Endothelial cell of umbilical vein (primary cell): ENCODE data around the gene OAF. TPM values are rescaled to one million over a fixed set of nuclear protein-coding genes. Genes with fewer than 3 reads are reported as not detected.

Experiments used
- BruUV-seq: library from RNA; stranded (reverse); fragments of 400-500 nt; replicated peaks from 2 replicates; lab custom pipeline; 2021; lab: Mats Ljungman, UMichigan
- CTCF ChIA-PET: fragments of 300-600, 350-600 bp; sonication (Branson Sonifier 250); formaldehyde crosslinking; loops from one replicate; lab custom pipeline; 2021; ENCODE audit warnings: antibody characterized with exemption, inconsistent platforms; lab: Charles Lee
- POLR2A ChIA-PET: fragments of 300-600, 350-600 bp; sonication (Branson Sonifier 250); formaldehyde crosslinking; loops from one replicate; lab custom pipeline; 2021; ENCODE audit warnings: antibody characterized with exemption, inconsistent platforms; lab: Charles Lee
- DNase-seq: peaks from one replicate; pipeline ENCODE4 v3.0.0-alpha.2; 2011; ENCODE audit warnings: low read depth, low spot score
- FAIRE-seq: peaks from 2 replicates; lab custom pipeline; 2011; peaks lifted over from hg19 to GRCh38; lab: Jason Lieb, UNC
- H2AFZ ChIP-seq: 2 replicates; pipeline ENCODE4 v1.6.0; 2012; ENCODE audit warnings: low read depth, low read length, control low read depth, inconsistent platforms
- H3K27ac ChIP-seq: 2 replicates; pipeline ENCODE4 v1.5.1; 2011; ENCODE audit warnings: low read depth, mild to moderate bottlenecking, control low read depth, low read length, moderate library complexity; ENCODE audit not compliant: insufficient read depth
- H3K27me3 ChIP-seq, 2 experiments: 2 replicates each; pipeline versions ENCODE4 v1.6.0 to v1.6.1; 2011; ENCODE audit warnings: low read length in 2 of 2, mixed read lengths in 1 of 2; ENCODE audit not compliant: control insufficient read depth in 2 of 2, insufficient read depth in 2 of 2
- H3K36me3 ChIP-seq, 2 experiments: 2 replicates in 1 of 2; 3 replicates in 1 of 2; pipeline ENCODE4 v1.5.1; 2011; ENCODE audit warnings: low read length in 2 of 2, mild to moderate bottlenecking in 1 of 2, moderate library complexity in 1 of 2; ENCODE audit not compliant: control insufficient read depth in 2 of 2, insufficient read depth in 2 of 2; ENCODE audit errors: extremely low read depth in 1 of 2
- H3K4me1 ChIP-seq: 3 replicates; pipeline ENCODE4 v1.5.1; 2011; ENCODE audit warnings: mild to moderate bottlenecking, low read length; ENCODE audit not compliant: control insufficient read depth, insufficient read depth; ENCODE audit errors: extremely low read depth
- H3K4me2 ChIP-seq: 2 replicates; pipeline ENCODE4 v1.6.1; 2011; ENCODE audit warnings: low read length, control low read depth, mixed read lengths; ENCODE audit not compliant: insufficient read depth
- H3K4me3 ChIP-seq, 3 experiments: fragments of 200-600 bp in 1 of 3; sonication (generic), shearing (Covaris generic) in 1 of 3; replicated peaks in 1 of 3; 2 replicates each; pipeline ENCODE4 v1.5.1; 2011 to 2016; ENCODE audit warnings: control low read depth in 3 of 3, low read length in 3 of 3, mild to moderate bottlenecking in 2 of 3, inconsistent platforms in 1 of 3, low read depth in 1 of 3, moderate library complexity in 1 of 3; ENCODE audit not compliant: insufficient read depth in 1 of 3
- H3K79me2 ChIP-seq: 2 replicates; pipeline ENCODE4 v1.6.0; 2012; ENCODE audit warnings: low read length, inconsistent platforms; ENCODE audit not compliant: control insufficient read depth, insufficient read depth
- H3K9ac ChIP-seq: replicated peaks from 2 replicates; pipeline ENCODE3; 2011; ENCODE audit warnings: low read length, control low read depth; ENCODE audit not compliant: insufficient read depth; ENCODE audit errors: extremely low read depth
- H3K9me1 ChIP-seq: replicated peaks from 3 replicates; pipeline ENCODE4 v1.6.0; 2011; ENCODE audit warnings: mild to moderate bottlenecking, low read length; ENCODE audit not compliant: control insufficient read depth, insufficient read depth; ENCODE audit errors: extremely low read depth
- H3K9me3 ChIP-seq: replicated peaks from 2 replicates; pipeline ENCODE4 v1.5.1; 2012; ENCODE audit warnings: low read length, inconsistent platforms; ENCODE audit not compliant: control insufficient read depth, insufficient read depth
- H4K20me1 ChIP-seq: replicated peaks from 2 replicates; pipeline ENCODE3; 2011; ENCODE audit warnings: mild to moderate bottlenecking, low read length; ENCODE audit not compliant: control insufficient read depth, insufficient read depth; ENCODE audit errors: extremely low read depth
- CTCF ChIP-seq, 2 donors: IDR thresholded peaks; 1 replicate in 1 of 2; 2 replicates in 1 of 2; pipeline ENCODE4 v1.5.1; 2011; ENCODE audit warnings: low read length in 2 of 2, mild to moderate bottlenecking in 2 of 2, moderate library complexity in 2 of 2, control low read depth in 1 of 2, inconsistent platforms in 1 of 2, low read depth in 1 of 2; ENCODE audit not compliant: insufficient read depth in 1 of 2; ENCODE audit errors: extremely low read depth in 1 of 2
- EZH2 ChIP-seq: IDR thresholded peaks from 2 replicates; pipeline ENCODE4 v1.6.1; 2012; ENCODE audit warnings: borderline replicate concordance, low read depth, mild to moderate bottlenecking, moderate library complexity, low read length, inconsistent platforms; ENCODE audit not compliant: severe bottlenecking
- FOS ChIP-seq: IDR thresholded peaks from 2 replicates; pipeline ENCODE4 v1.6.1; 2011; ENCODE audit warnings: mild to moderate bottlenecking, low read length, moderate library complexity, borderline replicate concordance; ENCODE audit not compliant: insufficient read depth
- GATA2 ChIP-seq: IDR thresholded peaks from 2 replicates; pipeline ENCODE4 v1.7.0; 2011; ENCODE audit warnings: low read depth, mild to moderate bottlenecking, moderate library complexity, mixed read lengths, low read length; ENCODE audit not compliant: insufficient read length, insufficient read depth
- JUN ChIP-seq: IDR thresholded peaks from 2 replicates; pipeline ENCODE4 v1.6.1; 2011; ENCODE audit warnings: borderline replicate concordance, low read depth; ENCODE audit not compliant: insufficient read length, insufficient read depth
- MAX ChIP-seq: IDR thresholded peaks from 2 replicates; pipeline ENCODE4 v1.6.1; 2011; ENCODE audit not compliant: insufficient read depth, insufficient read length
- MYC ChIP-seq: IDR thresholded peaks from one replicate; pipeline ENCODE4 v1.6.1; 2011; ENCODE audit warnings: mild to moderate bottlenecking, low read depth, low read length
- POLR2A ChIP-seq: IDR thresholded peaks from 2 replicates; pipeline ENCODE4 v1.6.1; 2012; ENCODE audit warnings: low read depth, mild to moderate bottlenecking, control low read depth, low read length
- POLR2AphosphoS5 ChIP-seq: IDR thresholded peaks from 2 replicates; pipeline ENCODE4 v1.6.1; 2012; ENCODE audit warnings: low read depth, mild to moderate bottlenecking, control low read depth, low read length, moderate library complexity; ENCODE audit not compliant: insufficient read depth
- dilution Hi-C: fragments of 300-500 bp; cut with MboI; formaldehyde crosslinking; loops from one replicate; pipeline ENCODE4 v1.15.0; 2019; ENCODE audit warnings: low sequenced_read_pairs; ENCODE audit not compliant: extremely low pct_ligation_motif_present
- intact Hi-C: fragments of 100-400 bp; cut with micrococcal nuclease; formaldehyde crosslinking; loops from one replicate; pipeline ENCODE4 v1.10.0; 2022
- polyA plus RNA-seq, 4 experiments: library from polyadenylated mRNA; depleted of rRNA in 3 of 4; stranded (reverse) in 3 of 4; unstranded in 1 of 4; fragments of >200 nt; gene quantifications; 2 replicates each; pipeline versions ENCODE4 v1.2.1 to v1.2.3, GENCODE V29; 2011 to 2012; ENCODE audit warnings: missing spikeins in 1 of 4
- total RNA-seq: library from RNA; stranded (reverse); gene quantifications from 2 replicates; pipeline ENCODE4 v1.2.3, GENCODE V29; 2021

Gene OAF
- total and polyA plus RNA-seq, 2 donors (not counting 3 experiments of a cell fraction or from before 2014, with no cell fraction given) = 32.1 to 33.8 TPM

- Histone ChIP-seq H3K79me2 (no peaks in the 10 kb centered on the region), H3K9me1 (no peaks in the 10 kb centered on the region), H3K4me1 (no peaks in the 10 kb centered on the region), H3K27me3 (peaks cover 6 to 8% of the 10 kb centered on the region in 2 experiments), H4K20me1 (no peaks in the 10 kb centered on the region), H2AFZ (no peak overlapping the region), H3K36me3 (no peaks in the 10 kb centered on the region), H3K4me2 (no peak overlapping the region), H3K4me3 (no peak overlapping the region), H3K27ac (no peak overlapping the region), H3K9ac (no peak overlapping the region), H3K9me3 (no peaks in the 10 kb centered on the region)
- CTCF ChIA-PET = interaction anchor here (1.0 to 1.8 kb wide), 2 partner anchors 17 to 43 kb away, joined by 3 to 5 read pairs; no protein-coding TSS in a partner anchor
- POLR2A ChIA-PET = no interaction called here
- dilution Hi-C loops = no loop called here
- FAIRE-seq (no peak), DNase-seq (no peak)
- no TSS peak for BruUV-seq
- TF ChIP-seq MAX = no peak
- TF ChIP-seq MYC = no peak
- intact Hi-C loops = no loop called here
Observed at GRCh38 chr11:120185706-120186455, 25.0 kb upstream of the OAF start.

- H3K27me3 ChIP-seq = peaks cover 8 to 9% of the 10 kb centered on the region in 2 experiments
- no peaks in the 10 kb centered on the region for H3K9me1 ChIP-seq
- ChIA-PET POLR2A (no interaction called here), CTCF (interaction anchor here (1.8 kb wide), 1 partner anchor 43 kb away, joined by 5 read pairs; no protein-coding TSS in a partner anchor)
- TF ChIP-seq POLR2AphosphoS5 (no peak), GATA2 (no peak), JUN (no peak), EZH2 (no peak), CTCF (IDR thresholded peaks at IDR 0.05; ENCODE audit: extremely low read depth in 1 of 2, insufficient read depth in 1 of 2, low read depth in 1 of 2, low read length in 2 of 2) (no peak), MAX (no peak), MYC (no peak), FOS (no peak), POLR2A (no peak)
- no peak overlapping the region for H3K4me3 ChIP-seq
- H3K4me1 ChIP-seq = no peaks in the 10 kb centered on the region
- H3K9me3 ChIP-seq = no peaks in the 10 kb centered on the region
- dilution Hi-C loops (no loop called here), intact Hi-C loops (no loop called here)
- H3K79me2 ChIP-seq = no peaks in the 10 kb centered on the region
- FAIRE-seq (no peak), DNase-seq (no peak)
- no TSS peak for BruUV-seq
- H3K9ac ChIP-seq = no peak overlapping the region
- H3K4me2 ChIP-seq = no peak overlapping the region
- H3K27ac ChIP-seq = no peak overlapping the region
- no peaks in the 10 kb centered on the region for H4K20me1 ChIP-seq
- no peak overlapping the region for H2AFZ ChIP-seq
- no peaks in the 10 kb centered on the region for H3K36me3 ChIP-seq
Observed at GRCh38 chr11:120186456-120186773, 24.4 kb upstream of the OAF start.
